HepG2 (cell line): ENCODE results near the gene DPY30. TPM values are rescaled to one million over a fixed set of nuclear protein-coding genes. Genes with fewer than 3 reads are reported as not detected.

Source experiments
- EHMT2 ChIP-seq: fragments of 200-600 bp; sonication (generic); IDR thresholded peaks from 2 replicates; pipeline ENCODE4 v1.7.0; 2017; ENCODE audit warnings: antibody characterized with exemption, low read depth, low read length, borderline replicate concordance
- NCOA1 ChIP-seq: sonication (generic); formaldehyde crosslinking; IDR thresholded peaks from 2 replicates; pipeline ENCODE4 v1.9.0; 2021; ENCODE audit warnings: missing genetic modification reagents
- ONECUT2 ChIP-seq: sonication (generic); formaldehyde crosslinking; IDR thresholded peaks from 2 replicates; pipeline ENCODE4 v1.4.0; 2020; ENCODE audit warnings: missing genetic modification reagents
- SCMH1 ChIP-seq: sonication (generic); formaldehyde crosslinking; IDR thresholded peaks from 2 replicates; pipeline ENCODE4 v1.9.0; 2021; ENCODE audit warnings: missing genetic modification reagents, mild to moderate bottlenecking, borderline replicate concordance
- SMYD3 ChIP-seq: sonication (generic); formaldehyde crosslinking; IDR thresholded peaks from 2 replicates; pipeline ENCODE4 v1.8.1; 2023; ENCODE audit warnings: mild to moderate bottlenecking, missing genetic modification reagents
- TEAD3 ChIP-seq: optimal IDR thresholded peaks from 2 replicates; pipeline ENCODE3; 2016; ENCODE audit warnings: borderline replicate concordance
- ZNF121 ChIP-seq: sonication (generic); formaldehyde crosslinking; IDR thresholded peaks from 2 replicates; pipeline ENCODE4 v1.5.0; 2020; ENCODE audit warnings: mild to moderate bottlenecking, missing genetic modification reagents
- ZNF20 ChIP-seq: sonication (generic); formaldehyde crosslinking; IDR thresholded peaks from 2 replicates; pipeline ENCODE4 v1.4.0; 2020; ENCODE audit warnings: mild to moderate bottlenecking, moderate library complexity, missing genetic modification reagents
- ZNF431 ChIP-seq: sonication (generic); formaldehyde crosslinking; IDR thresholded peaks from 2 replicates; pipeline ENCODE4 v1.9.0; 2022; ENCODE audit warnings: missing genetic modification reagents, low read depth, mild to moderate bottlenecking, borderline replicate concordance
- ZNF768 ChIP-seq: sonication (generic); formaldehyde crosslinking; IDR thresholded peaks from 2 replicates; pipeline ENCODE4 v1.4.0; 2020; ENCODE audit warnings: missing genetic modification reagents
- polyA plus RNA-seq, 8 experiments: library from polyadenylated mRNA; depleted of rRNA in 3 of 8; stranded (reverse) in 7 of 8; unstranded in 1 of 8; fragments of >200 nt; fragmentation: Illumina TruSeq in 4 of 8; extraction: Trizol in 4 of 8; gene quantifications; 2 replicates each; pipeline versions ENCODE4 v1.2.1 to v1.2.3, GENCODE V29; 2011 to 2016; ENCODE audit warnings: low read depth in 4 of 8, missing spikeins in 1 of 8, mixed read lengths in 1 of 8; ENCODE audit not compliant: insufficient read depth in 1 of 8
- total RNA-seq, 5 experiments: library from RNA; depleted of rRNA; stranded (reverse); fragments of >200 nt; fragmentation: Illumina TruSeq; extraction: Trizol; gene quantifications; 2 replicates each; pipeline ENCODE4 v1.2.3, GENCODE V29; 2016; ENCODE audit warnings: low read depth in 1 of 5
- TF ChIP-seq, protein P1 (sequence below): sonication (generic); formaldehyde crosslinking; IDR thresholded peaks from 2 replicates; pipeline ENCODE4 v1.5.1; 2020; ENCODE audit warnings: missing genetic modification reagents, mild to moderate bottlenecking, borderline replicate concordance
- TF ChIP-seq, protein P2 (sequence below): sonication (generic); formaldehyde crosslinking; IDR thresholded peaks from 2 replicates; pipeline ENCODE4 v1.4.0; 2020; ENCODE audit warnings: mild to moderate bottlenecking, missing genetic modification reagents
- TF ChIP-seq, protein P3 (sequence below): sonication (generic); formaldehyde crosslinking; IDR thresholded peaks from 2 replicates; pipeline ENCODE4 v1.4.0; 2020; ENCODE audit warnings: missing genetic modification reagents

The DPY30 gene
- total and polyA plus RNA-seq, 2 of the 13 experiments (the other 11 are each of a cell fraction or from before 2014, with no cell fraction given): 98.1 to 118 TPM

DNA sequence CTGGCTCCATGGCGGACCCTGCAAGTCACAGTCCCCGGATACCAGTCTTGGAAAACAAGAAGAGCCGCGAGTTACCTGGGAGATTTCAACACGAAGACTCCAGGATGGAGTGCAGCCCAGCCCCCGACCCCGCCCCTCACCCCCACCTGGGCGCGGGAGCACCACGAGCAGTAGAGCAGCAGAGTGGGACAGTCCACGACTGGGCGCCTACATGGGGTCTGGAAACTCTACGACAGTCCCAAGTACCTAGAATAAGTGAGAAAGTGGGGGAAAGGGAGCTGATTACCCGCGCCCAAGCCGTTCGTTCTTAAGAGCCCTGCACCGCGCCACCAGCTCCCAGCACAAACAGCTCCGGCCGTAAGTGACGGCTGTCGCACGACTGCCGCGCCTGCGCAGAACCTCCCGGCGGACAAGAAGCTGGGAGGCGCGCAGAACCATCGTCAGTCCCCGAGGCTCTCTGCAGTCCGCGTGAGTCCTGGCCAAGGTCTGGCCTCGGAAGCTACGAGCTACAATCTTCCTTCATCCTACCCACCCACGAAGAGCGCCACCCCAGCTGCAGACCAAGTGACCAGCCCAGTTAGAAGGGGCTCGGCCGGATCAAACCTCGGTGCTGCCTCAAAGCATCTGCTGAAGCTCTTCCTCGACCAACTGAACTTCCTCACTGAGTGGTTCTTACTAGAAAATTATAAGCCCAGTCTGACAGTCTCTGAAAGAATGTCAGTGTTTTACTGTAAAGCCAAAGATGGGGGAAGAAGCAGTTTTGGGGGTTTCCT is at the start of gene DPY30 (continued):
- TF ChIP-seq ZNF431 (CRISPR knock-in tag) (no peak), ZNF121 (CRISPR knock-in tag) (peak; percentile 56; the same call in 1 of the 2 replicates), EHMT2 (no peak), ZNF768 (CRISPR knock-in tag) (peak; percentile 79; the same call in 1 of the 2 replicates), NCOA1 (CRISPR knock-in tag) (no peak), ZNF20 (CRISPR knock-in tag) (no peak), SCMH1 (no peak), ONECUT2 (peak; percentile 38), TEAD3 (CRISPR knock-in tag) (peak; percentile 85), SMYD3 (CRISPR knock-in tag) (peak; percentile 61; the same call in 1 of the 2 replicates)
- TF ChIP-seq, protein P1, sequence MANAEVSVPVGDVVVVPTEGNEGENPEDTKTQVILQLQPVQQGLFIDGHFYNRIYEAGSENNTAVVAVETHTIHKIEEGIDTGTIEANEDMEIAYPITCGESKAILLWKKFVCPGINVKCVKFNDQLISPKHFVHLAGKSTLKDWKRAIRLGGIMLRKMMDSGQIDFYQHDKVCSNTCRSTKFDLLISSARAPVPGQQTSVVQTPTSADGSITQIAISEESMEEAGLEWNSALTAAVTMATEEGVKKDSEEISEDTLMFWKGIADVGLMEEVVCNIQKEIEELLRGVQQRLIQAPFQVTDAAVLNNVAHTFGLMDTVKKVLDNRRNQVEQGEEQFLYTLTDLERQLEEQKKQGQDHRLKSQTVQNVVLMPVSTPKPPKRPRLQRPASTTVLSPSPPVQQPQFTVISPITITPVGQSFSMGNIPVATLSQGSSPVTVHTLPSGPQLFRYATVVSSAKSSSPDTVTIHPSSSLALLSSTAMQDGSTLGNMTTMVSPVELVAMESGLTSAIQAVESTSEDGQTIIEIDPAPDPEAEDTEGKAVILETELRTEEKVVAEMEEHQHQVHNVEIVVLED: peak; percentile 77; the same call in 1 of the 2 replicates
- TF ChIP-seq, protein P2, sequence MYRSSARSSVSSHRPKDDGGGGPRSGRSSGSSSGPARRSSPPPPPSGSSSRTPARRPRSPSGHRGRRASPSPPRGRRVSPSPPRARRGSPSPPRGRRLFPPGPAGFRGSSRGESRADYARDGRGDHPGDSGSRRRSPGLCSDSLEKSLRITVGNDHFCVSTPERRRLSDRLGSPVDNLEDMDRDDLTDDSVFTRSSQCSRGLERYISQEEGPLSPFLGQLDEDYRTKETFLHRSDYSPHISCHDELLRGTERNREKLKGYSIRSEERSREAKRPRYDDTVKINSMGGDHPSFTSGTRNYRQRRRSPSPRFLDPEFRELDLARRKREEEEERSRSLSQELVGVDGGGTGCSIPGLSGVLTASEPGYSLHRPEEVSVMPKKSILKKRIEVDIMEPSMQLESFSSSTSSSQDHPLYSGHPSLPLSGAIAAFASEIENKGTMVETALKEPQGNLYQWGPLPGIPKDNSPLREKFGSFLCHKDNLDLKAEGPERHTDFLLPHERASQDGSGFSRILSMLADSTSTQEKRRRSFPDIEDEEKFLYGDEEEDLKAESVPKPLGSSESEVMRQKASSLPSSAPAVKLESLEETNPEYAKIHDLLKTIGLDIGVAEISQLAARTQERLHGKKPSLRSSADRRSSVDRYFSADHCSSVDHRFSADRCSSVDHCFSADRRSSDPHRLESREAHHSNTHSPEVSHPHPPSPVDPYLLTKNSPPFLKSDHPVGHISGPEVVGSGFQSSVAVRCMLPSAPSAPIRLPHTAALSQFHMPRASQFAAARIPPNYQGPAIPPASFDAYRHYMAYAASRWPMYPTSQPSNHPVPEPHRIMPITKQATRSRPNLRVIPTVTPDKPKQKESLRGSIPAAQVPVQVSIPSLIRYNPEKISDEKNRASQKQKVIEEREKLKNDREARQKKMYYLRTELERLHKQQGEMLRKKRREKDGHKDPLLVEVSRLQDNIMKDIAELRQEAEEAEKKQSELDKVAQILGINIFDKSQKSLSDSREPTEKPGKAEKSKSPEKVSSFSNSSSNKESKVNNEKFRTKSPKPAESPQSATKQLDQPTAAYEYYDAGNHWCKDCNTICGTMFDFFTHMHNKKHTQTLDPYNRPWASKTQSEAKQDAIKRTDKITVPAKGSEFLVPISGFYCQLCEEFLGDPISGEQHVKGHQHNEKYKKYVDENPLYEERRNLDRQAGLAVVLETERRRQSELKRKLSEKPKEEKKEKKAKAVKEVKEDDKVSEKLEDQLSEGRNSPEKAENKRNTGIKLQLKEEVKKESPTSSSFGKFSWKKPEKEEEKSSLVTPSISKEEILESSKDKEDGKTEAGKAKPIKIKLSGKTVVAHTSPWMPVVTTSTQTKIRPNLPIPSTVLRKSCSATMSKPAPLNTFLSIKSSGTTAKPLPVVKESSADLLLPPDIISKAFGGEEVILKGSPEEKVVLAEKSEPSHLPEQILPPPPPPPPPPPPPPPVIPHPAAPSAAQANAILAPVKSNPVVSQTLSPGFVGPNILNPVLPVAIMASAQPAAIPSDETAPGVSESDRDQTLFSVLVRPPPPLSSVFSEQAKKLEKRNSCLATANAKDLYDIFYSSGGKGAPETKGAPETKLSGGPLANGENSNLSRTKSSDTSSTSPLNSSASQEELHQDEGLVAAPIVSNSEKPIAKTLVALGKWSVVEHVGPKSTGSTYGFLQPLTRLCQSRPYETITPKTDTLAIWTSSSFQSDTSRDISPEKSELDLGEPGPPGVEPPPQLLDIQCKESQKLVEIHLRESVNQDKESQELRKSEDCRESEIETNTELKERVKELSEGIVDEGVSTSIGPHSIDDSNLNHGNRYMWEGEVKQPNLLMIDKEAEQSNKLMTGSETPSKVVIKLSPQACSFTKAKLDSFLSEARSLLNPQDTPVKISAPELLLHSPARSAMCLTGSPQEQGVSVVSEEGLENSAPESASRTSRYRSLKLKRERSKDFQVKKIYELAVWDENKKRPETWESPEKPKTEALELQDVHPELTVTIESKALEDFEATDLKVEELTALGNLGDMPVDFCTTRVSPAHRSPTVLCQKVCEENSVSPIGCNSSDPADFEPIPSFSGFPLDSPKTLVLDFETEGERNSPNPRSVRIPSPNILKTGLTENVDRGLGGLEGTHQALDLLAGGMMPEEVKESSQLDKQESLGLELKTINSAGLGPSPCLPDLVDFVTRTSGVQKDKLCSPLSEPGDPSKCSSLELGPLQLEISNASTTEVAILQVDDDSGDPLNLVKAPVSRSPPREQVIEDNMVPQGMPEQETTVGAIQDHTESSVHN (CRISPR knock-in tag): no peak
- TF ChIP-seq, protein P3, sequence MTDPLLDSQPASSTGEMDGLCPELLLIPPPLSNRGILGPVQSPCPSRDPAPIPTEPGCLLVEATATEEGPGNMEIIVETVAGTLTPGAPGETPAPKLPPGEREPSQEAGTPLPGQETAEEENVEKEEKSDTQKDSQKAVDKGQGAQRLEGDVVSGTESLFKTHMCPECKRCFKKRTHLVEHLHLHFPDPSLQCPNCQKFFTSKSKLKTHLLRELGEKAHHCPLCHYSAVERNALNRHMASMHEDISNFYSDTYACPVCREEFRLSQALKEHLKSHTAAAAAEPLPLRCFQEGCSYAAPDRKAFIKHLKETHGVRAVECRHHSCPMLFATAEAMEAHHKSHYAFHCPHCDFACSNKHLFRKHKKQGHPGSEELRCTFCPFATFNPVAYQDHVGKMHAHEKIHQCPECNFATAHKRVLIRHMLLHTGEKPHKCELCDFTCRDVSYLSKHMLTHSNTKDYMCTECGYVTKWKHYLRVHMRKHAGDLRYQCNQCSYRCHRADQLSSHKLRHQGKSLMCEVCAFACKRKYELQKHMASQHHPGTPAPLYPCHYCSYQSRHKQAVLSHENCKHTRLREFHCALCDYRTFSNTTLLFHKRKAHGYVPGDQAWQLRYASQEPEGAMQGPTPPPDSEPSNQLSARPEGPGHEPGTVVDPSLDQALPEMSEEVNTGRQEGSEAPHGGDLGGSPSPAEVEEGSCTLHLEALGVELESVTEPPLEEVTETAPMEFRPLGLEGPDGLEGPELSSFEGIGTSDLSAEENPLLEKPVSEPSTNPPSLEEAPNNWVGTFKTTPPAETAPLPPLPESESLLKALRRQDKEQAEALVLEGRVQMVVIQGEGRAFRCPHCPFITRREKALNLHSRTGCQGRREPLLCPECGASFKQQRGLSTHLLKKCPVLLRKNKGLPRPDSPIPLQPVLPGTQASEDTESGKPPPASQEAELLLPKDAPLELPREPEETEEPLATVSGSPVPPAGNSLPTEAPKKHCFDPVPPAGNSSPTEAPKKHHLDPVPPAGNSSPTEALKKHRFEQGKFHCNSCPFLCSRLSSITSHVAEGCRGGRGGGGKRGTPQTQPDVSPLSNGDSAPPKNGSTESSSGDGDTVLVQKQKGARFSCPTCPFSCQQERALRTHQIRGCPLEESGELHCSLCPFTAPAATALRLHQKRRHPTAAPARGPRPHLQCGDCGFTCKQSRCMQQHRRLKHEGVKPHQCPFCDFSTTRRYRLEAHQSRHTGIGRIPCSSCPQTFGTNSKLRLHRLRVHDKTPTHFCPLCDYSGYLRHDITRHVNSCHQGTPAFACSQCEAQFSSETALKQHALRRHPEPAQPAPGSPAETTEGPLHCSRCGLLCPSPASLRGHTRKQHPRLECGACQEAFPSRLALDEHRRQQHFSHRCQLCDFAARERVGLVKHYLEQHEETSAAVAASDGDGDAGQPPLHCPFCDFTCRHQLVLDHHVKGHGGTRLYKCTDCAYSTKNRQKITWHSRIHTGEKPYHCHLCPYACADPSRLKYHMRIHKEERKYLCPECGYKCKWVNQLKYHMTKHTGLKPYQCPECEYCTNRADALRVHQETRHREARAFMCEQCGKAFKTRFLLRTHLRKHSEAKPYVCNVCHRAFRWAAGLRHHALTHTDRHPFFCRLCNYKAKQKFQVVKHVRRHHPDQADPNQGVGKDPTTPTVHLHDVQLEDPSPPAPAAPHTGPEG (CRISPR knock-in tag): peak; percentile 87; the same call in 1 of the 2 replicates
